ENCODE results near the gene PRORP.
"Not testable (repeated sequence)": the region's sequence is repeated elsewhere in the genome, so short reads cannot be mapped to it uniquely, and the experiment has no call there.

The PRORP gene

DNA sequence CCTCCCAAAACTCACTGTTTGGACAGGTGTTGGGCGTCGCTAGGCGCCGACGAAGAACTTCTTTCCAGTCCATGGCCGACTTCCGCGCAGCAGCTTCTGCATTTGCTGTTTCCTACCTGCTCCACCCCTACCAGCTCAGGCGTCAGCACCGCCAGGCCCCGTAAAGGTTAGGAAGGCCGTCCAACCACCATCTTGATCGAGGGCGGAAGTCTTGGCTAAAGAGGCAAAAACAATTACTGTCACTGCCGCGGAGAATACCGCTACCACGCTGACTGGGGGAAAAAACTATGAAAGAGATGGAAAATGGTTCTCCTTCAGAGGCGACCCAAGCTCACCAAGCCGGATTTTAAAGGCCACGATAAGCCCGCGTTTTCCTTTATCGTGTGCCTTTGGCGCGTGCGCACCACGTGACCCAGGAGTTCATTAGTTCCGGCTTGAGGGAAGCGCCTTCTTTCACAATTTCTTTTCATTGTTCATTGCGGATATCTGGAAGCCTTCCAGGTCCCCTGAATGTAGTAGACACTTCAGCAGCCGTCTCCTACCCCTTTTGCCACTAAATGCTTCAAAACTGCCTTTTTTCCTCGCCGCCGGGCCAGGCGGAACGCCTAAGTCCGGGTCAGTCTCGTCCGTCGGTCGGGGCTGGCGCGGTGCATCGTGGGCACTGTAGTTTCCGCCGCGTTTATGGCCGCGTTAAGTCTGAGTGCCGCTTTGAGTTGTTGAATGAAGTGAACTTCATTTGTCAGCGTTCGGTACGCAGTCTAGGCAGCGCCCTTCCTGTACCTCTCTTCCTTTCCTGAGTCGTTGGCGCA is at the start of gene PRORP, which contains the start of gene PPP2R3C:
Gene PRORP, plus strand, starts transcription at position 666 of the 809 bp plus-strand sequence. CDS start 694 bp downstream, outside the sequence.
Gene PPP2R3C, minus strand, starts transcription at position 104 of the 809 bp plus-strand sequence. Its CDS starts 31 bp downstream, at position 73.
- DNase-seq: peak; percentile 95

GRCh38 chr14:35073486-35073885 is 48.9 kb upstream of the PRORP start:
- DNase-seq: no peak

- DNase-seq: no peak
Measured at GRCh38 chr14:35078082-35078481, 44.3 kb upstream of the PRORP start.

DNA sequence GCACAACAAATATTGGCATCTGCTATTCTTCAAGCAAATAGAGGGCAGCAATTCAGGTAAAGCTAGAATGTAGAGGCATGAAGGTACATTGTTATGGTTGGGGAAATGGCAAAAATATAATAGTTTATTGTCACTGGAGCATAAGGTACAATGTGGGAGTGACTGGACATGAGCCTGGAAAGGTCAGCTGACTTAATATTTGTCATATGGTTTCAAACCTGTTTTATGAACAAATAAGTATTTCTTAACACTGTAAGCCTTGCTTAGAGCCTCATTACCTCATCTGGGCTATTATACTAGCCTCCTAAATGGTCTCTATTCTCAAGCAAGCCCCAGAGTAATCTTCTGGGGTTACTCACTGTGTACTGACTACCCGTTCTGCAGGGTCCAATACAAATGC is 42.6 kb upstream of the PRORP start:
- DNase-seq: no peak

- no peak for DNase-seq
Measured at GRCh38 chr14:35083530-35084150, 38.7 kb upstream of the PRORP start.

DNA sequence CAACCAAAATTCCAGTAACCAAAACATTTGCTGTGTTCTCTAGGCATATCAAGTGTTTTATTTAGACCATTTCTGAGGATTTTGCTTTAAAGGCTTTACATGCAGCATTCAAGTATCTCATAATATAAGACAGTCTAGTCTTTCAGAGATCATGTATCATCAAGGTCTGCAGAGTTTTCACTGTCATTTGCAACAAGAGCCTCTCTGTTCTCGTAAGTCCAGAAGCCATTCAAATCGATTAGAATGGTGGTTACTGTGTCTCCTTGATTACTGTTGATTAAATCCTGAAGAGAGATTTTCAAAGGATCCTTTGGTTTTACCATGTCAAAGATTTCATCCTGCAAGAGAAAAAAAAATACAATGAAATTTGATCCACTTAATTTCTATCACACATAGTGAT is 36.9 kb upstream of the PRORP start:
- no peak for DNase-seq

DNA sequence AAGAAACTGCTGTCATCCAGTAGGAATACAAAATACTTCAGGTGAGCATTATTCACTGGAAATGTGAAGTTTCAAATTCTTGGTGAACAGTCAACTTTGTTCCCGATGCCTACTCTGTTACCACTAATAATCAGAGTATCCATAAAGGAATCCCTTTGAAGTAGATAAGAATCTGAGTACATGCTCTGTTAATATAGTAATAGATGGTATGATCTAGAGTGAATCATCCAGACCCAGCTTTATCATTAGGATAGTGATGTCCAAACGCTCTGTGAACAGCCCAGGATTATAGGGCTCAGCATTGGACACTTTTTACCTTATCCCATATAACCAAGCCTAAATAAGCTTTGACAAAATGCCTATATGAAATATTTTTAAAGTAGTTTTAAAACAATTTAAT is 33.8 kb upstream of the PRORP start:
- no peak for DNase-seq

DNA sequence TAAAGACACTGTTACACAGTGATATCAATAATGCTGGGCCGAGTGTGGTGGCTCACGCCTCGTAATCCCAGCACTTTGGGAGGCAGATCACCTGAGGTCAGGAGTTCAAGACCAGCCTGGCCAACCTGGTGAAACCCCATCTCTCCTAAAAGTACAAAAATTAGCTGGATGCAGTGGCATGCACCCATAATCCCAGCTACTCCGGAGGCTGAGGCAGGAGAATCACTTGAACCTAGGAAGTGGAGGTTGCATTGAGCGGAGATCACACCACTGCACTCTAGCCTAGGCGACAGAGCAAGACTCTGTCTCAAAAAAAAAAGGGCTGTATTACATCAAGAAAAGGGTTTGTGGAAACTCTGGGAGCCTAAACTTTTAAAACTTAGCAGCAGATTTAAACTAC is 27.7 kb upstream of the PRORP start:
- not testable (repeated sequence) for DNase-seq

- DNase-seq: no peak
Measured at GRCh38 chr14:35107866-35108265, 14.5 kb upstream of the PRORP start.

- DNase-seq: no peak
Measured at GRCh38 chr14:35112641-35113040, 9.7 kb upstream of the PRORP start.

GRCh38 chr14:35113308-35113950 is 8.9 kb upstream of the PRORP start:
- DNase-seq: no peak

GRCh38 chr14:35114036-35114435 is 8.3 kb upstream of the PRORP start:
- DNase-seq: no peak

- DNase-seq: no peak
Measured at GRCh38 chr14:35116242-35116641, 6.1 kb upstream of the PRORP start.

GRCh38 chr14:35117112-35117511 is 5.2 kb upstream of the PRORP start:
- DNase-seq: no peak

- no peak for DNase-seq
Measured at GRCh38 chr14:35121026-35121886, 1.1 kb upstream of the PRORP start.

GRCh38 chr14:35122696-35123387 is 490 bp downstream of the PRORP start:
- no peak for DNase-seq

DNA sequence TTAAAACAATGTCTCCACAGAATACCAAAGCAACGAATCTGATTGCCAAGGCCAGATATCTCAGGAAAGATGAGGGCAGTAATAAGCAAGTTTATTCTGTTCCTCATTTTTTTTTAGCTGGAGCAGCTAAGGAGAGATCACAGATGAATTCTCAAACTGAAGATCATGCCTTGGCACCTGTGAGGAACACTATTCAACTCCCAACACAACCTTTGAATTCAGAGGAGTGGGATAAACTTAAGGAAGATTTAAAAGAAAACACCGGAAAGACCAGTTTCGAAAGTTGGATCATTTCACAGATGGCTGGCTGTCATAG is 994 bp downstream of the PRORP start:
- DNase-seq: no peak

GRCh38 chr14:35124127-35124526 is 1.8 kb downstream of the PRORP start:
- DNase-seq: no peak

DNA sequence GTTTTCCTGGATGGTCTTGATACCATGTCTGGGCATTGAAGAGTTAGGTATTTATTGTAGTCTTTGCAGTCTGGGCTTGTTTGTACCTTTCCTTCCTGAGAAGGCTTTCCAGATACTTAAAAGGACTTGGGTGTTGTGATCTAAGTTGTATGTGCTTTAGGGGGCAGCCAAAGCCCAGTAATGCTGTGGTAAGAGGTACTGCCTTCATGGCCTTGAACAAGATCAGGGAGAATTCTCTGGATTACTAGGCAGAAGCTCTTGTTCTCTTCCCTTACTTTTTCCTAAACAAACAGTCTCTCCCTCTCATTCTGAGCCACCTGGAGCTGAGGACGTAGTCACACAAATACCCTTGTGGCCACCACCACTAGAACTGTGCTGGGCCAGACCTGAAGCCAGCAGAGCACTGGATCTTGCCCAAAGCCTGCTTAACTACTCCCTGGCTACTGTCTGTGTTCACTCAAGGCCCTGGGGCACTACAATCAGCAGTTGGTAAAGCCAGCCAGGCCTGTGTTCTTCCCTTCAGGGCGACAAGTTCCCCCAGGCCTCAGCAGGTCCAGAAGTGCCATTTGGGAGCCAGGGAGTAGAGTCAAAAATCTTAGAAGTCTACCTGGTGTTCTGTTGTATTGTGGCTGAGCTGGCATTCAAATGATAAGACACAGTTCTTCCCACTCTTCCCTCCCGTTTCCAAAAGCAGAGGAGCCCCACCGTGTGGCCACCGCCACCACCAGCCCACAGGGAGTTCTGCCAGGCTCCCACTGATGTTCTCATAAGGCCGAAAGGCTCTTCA is 11.4 kb downstream of the PRORP start:
- DNase-seq: no peak

GRCh38 chr14:35134329-35135123 is 12.2 kb downstream of the PRORP start:
- no peak for DNase-seq

- no peak for DNase-seq
Measured at GRCh38 chr14:35138585-35138984, 16.2 kb downstream of the PRORP start.
